Uterus (tissue), 4 donors: ENCODE results near the gene MAMLD1. TPM values are rescaled to one million over a fixed set of nuclear protein-coding genes. Genes with fewer than 3 reads are reported as not detected.

Experiments
- DNase-seq, 2 donors: peaks; one replicate each; pipeline ENCODE4 v3.0.0-alpha.2; 2019 to 2020
- H3K27ac ChIP-seq, 2 donors: fragments of 200-600 bp; sonication (generic); 1 replicate in 1 of 2; 2 replicates in 1 of 2; pipeline ENCODE4 v1.5.1; 2016 to 2018
- H3K27me3 ChIP-seq, 2 donors: fragments of 200-600 bp; sonication (generic); one replicate each; pipeline ENCODE4 v1.5.1; 2018 to 2019; ENCODE audit warnings: control low read depth in 1 of 2
- H3K36me3 ChIP-seq, 2 donors: fragments of 200-600 bp; sonication (generic); one replicate each; pipeline ENCODE4 v1.5.1; 2019; ENCODE audit warnings: control low read depth in 1 of 2
- H3K4me1 ChIP-seq, 2 donors: fragments of 200-600 bp; sonication (generic); one replicate each; pipeline ENCODE4 v1.5.1; 2018 to 2019; ENCODE audit warnings: control low read depth in 1 of 2
- H3K4me3 ChIP-seq, 2 donors: fragments of 200-600 bp; sonication (generic); 1 replicate in 1 of 2; 2 replicates in 1 of 2; pipeline ENCODE4 v1.5.1; 2018 to 2019; ENCODE audit warnings: mild to moderate bottlenecking in 1 of 2
- H3K9me3 ChIP-seq, 2 donors: fragments of 200-600 bp; sonication (generic); one replicate each; pipeline ENCODE4 v1.5.1; 2019; ENCODE audit warnings: control low read depth in 1 of 2
- POLR2A ChIP-seq, 2 donors: fragments of 450-650 bp; IDR thresholded peaks; one replicate each; pipeline ENCODE4 v1.6.1; 2016; ENCODE audit warnings: antibody characterized with exemption in 2 of 2, mild to moderate bottlenecking in 1 of 2, moderate library complexity in 1 of 2
- intact Hi-C: fragments of 100-400 bp; cut with DNase I; formaldehyde crosslinking; loops from one replicate; pipeline ENCODE4 v1.15.1; 2023; ENCODE audit warnings: low total_unique reads
- total RNA-seq, 4 donors: library from RNA; depleted of rRNA in 3 of 4; stranded (reverse); fragments of >200 nt in 3 of 4; gene quantifications; one replicate each; pipeline versions ENCODE4 v1.1.0 to v1.2.4, GENCODE V29; 2014 to 2023
- TF ChIP-seq, protein P1 (sequence below), 4 experiments: fragments of 200-600 bp in 2 of 4; fragments of 450-650 bp in 2 of 4; sonication (generic) in 2 of 4; IDR thresholded peaks; one replicate each; pipeline ENCODE4 v1.5.1; 2016 to 2019; ENCODE audit warnings: antibody characterized with exemption in 4 of 4, mild to moderate bottlenecking in 2 of 4, moderate library complexity in 1 of 4
- donor health status: DM: yes; HTN: yes; CAD: no.

Gene MAMLD1
- total RNA-seq, 4 donors from 2014 or later: 0.77 to 20.6 (median 2.2) TPM

DNA sequence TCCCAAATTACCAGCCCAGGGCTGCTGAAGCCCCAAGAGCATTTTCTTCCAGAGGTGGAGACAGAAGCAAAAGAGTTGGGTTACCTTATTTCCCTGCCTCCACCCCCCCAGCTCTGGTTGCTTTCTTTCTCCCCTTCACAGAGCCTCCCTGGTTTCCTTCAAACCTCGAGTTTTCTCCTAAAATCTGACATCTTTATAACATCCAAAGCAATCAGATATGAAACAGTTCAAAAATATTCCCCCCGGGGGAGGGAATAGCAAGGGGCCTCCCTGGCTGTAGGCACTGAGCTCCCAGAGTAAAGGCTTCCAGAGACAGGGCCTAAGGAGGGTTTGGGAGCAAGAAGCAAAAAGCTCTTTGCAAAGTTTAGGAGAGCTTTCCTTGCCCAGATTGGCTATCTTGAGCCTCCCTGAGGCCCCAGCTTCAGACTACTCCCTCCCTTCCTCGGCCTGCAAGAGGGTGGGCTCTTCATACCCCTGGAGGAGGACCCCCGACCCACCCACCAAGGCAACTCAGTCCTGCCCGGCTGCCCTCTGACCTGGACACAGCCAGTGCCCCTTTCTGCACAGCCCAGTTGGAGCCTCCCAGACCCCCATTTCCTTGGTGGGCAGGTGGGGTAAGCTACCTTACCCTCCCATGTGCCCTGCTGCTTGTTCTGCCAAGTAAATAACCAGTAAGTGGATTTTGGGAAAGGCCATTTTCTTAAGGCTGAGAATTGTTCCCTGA, 7.6 kb downstream of the MAMLD1 start:
- peak in 1 of 2 donors; percentile 68 for DNase-seq
- Histone ChIP-seq H3K27me3 (no peaks in the 10 kb centered on the region), H3K9me3 (no peaks in the 10 kb centered on the region), H3K27ac (peak overlapping the region; percentile 68 to 79), H3K4me1 (peaks cover 0 to 5% of the 10 kb centered on the region in 2 donors), H3K36me3 (no peaks in the 10 kb centered on the region), H3K4me3 (no peak overlapping the region)
- TF ChIP-seq POLR2A (IDR thresholded peaks at IDR 0.05): no peak
- TF ChIP-seq, protein P1, sequence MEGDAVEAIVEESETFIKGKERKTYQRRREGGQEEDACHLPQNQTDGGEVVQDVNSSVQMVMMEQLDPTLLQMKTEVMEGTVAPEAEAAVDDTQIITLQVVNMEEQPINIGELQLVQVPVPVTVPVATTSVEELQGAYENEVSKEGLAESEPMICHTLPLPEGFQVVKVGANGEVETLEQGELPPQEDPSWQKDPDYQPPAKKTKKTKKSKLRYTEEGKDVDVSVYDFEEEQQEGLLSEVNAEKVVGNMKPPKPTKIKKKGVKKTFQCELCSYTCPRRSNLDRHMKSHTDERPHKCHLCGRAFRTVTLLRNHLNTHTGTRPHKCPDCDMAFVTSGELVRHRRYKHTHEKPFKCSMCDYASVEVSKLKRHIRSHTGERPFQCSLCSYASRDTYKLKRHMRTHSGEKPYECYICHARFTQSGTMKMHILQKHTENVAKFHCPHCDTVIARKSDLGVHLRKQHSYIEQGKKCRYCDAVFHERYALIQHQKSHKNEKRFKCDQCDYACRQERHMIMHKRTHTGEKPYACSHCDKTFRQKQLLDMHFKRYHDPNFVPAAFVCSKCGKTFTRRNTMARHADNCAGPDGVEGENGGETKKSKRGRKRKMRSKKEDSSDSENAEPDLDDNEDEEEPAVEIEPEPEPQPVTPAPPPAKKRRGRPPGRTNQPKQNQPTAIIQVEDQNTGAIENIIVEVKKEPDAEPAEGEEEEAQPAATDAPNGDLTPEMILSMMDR (IDR thresholded peaks at IDR 0.05): no peak
- intact Hi-C loops: no loop called here

DNA sequence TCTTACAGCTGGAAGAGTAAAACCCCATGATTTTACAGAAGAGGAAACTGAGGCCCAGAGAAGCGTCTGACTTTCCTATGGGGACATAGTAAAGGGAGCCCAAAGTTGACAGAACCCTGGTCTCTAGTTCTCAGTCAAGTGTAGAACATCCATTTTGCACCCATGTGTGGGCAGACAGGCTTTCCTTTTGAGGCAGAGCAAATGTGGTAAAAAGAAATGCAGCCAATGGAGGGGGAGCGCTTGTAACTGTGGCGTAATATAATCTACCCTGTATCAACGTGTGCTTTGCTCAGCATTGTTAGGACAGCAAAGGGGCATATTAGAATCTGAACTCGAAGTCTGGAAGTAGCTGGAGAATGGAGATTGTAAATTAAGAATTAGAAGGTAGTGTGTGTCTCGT, 8.8 kb downstream of the MAMLD1 start:
- Histone ChIP-seq H3K4me1 (peaks cover 0 to 5% of the 10 kb centered on the region in 2 donors), H3K4me3 (no peak overlapping the region), H3K27ac (peak overlapping the region; percentile 68 to 79), H3K9me3 (no peaks in the 10 kb centered on the region), H3K36me3 (no peaks in the 10 kb centered on the region), H3K27me3 (no peaks in the 10 kb centered on the region)
- DNase-seq: no peak
- intact Hi-C loops: no loop called here
- TF ChIP-seq POLR2A (IDR thresholded peaks at IDR 0.05): no peak
- TF ChIP-seq, protein P1 (IDR thresholded peaks at IDR 0.05): no peak

DNA sequence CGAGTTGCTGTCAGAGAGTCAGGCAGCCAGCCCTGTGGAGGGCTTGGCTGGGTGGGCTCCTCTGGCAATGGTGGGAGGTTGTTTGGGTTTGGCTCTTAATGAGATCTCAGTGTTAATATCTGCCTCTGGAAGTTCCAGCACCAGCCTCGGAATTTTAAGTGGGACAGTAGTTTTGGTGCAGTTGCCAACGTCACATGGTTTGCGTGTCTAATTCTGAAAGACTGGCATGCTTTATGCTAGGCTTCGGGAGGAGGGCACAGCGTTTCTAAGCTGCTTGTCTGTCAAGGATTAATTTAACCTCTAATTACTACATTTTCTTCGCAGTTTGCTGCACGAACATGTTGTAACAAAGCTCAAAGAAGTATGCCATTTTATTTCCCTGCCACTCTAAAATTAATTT, 9.2 kb downstream of the MAMLD1 start:
- TF ChIP-seq, protein P1 (IDR thresholded peaks at IDR 0.05): no peak
- no peak for TF ChIP-seq POLR2A (IDR thresholded peaks at IDR 0.05)
- DNase-seq: no peak
- Histone ChIP-seq H3K4me3 (no peak overlapping the region), H3K27me3 (no peaks in the 10 kb centered on the region), H3K27ac (peak overlapping the region; percentile 68 to 79), H3K9me3 (no peaks in the 10 kb centered on the region), H3K36me3 (no peaks in the 10 kb centered on the region), H3K4me1 (peaks cover 0 to 5% of the 10 kb centered on the region in 2 donors)
- intact Hi-C loops: no loop called here

DNA sequence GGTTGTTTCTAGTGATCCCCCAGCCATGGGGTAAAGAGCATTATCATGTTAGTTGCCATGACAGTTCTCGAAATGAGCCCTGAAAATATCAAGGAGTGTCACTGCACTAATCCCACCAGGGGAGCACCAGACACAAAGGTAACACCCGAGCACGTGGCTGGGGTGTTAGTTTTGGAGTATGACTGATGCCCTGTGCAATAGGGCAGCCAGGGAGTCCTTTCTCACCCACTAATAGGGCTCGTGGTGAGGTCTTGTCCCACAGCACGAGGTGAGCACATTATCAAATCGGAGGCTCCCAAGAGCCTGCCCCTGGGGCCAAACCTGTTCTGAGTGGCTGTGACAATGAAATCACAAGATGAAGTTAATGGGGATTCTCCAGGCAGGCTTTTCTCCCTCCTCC, 9.6 kb downstream of the MAMLD1 start:
- peaks cover 0 to 5% of the 10 kb centered on the region in 2 donors for H3K4me1 ChIP-seq
- intact Hi-C loops: no loop called here
- H3K27me3 ChIP-seq: no peaks in the 10 kb centered on the region
- H3K4me3 ChIP-seq: no peak overlapping the region
- no peak for DNase-seq
- H3K36me3 ChIP-seq: no peaks in the 10 kb centered on the region
- TF ChIP-seq, protein P1 (IDR thresholded peaks at IDR 0.05): no peak
- no peak for TF ChIP-seq POLR2A (IDR thresholded peaks at IDR 0.05)
- peak overlapping the region in 1 of 2 donors; percentile 79 for H3K27ac ChIP-seq
- no peaks in the 10 kb centered on the region for H3K9me3 ChIP-seq

DNA sequence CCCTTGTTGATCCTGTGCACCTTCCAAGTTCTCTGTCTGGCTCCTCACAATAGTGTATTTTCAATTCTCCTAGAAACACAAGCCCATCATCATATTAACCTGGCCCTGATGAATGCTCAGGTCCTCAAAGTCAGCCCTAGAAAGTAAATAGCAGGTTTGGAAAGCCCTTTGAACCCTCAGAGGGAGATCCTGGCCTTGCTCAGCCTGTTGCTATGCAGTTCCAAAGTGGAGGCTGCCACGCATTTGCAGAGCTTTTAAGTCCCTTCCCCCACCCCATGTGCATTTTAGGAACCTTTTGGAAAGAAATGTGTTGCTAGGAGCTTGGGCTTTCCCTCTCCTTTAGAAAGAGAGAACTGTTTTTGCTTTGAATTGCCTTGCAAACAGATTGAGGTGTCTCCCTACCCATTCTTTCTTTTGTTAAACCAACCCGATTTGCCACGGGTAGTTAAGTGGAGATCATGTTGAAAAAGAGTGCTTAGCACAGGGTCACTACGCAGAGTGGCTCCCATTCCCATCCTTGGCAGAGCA, 12.2 kb downstream of the MAMLD1 start:
- TF ChIP-seq, protein P1 (IDR thresholded peaks at IDR 0.05): no peak
- no peak for TF ChIP-seq POLR2A (IDR thresholded peaks at IDR 0.05)
- intact Hi-C loops: no loop called here
- Histone ChIP-seq H3K27ac (no peak overlapping the region), H3K4me1 (peaks cover 0 to 5% of the 10 kb centered on the region in 2 donors), H3K36me3 (no peaks in the 10 kb centered on the region), H3K4me3 (no peak overlapping the region), H3K9me3 (no peaks in the 10 kb centered on the region), H3K27me3 (no peaks in the 10 kb centered on the region)
- no peak for DNase-seq
